Cardiac muscle cell (in vitro differentiated cells and primary cell): ENCODE data around the gene NBAS. TPM values are rescaled to one million over a fixed set of nuclear protein-coding genes. Genes with fewer than 3 reads are reported as not detected.

Experiments used
- DNase-seq, 2 donors: peaks; one replicate each; pipeline versions ENCODE4 v3.0.0 to v3.0.0-alpha.2; 2010 to 2017; ENCODE audit warnings: low read depth in 1 of 2, low spot score in 1 of 2
- H3K27ac ChIP-seq: fragments of 200-600 bp; sonication (generic); 2 replicates; pipeline ENCODE4 v1.5.1; 2016
- H3K27me3 ChIP-seq: fragments of 200-600 bp; sonication (generic); 2 replicates; pipeline ENCODE4 v1.6.0; 2016; ENCODE audit warnings: control low read depth
- H3K36me3 ChIP-seq: fragments of 200-600 bp; sonication (generic); 2 replicates; pipeline ENCODE4 v1.5.1; 2016; ENCODE audit warnings: control low read depth
- H3K4me1 ChIP-seq: fragments of 200-600 bp; sonication (generic); 2 replicates; pipeline ENCODE4 v1.8.1; 2017; ENCODE audit warnings: low read depth, mild to moderate bottlenecking, mixed run types
- H3K4me3 ChIP-seq: fragments of 200-600 bp; sonication (generic); 2 replicates; pipeline ENCODE4 v1.5.1; 2016; ENCODE audit warnings: mild to moderate bottlenecking
- H3K9me3 ChIP-seq: fragments of 200-600 bp; sonication (generic); 2 replicates; pipeline ENCODE4 v1.5.1; 2017; ENCODE audit warnings: low read depth, mild to moderate bottlenecking, control low read depth
- polyA plus RNA-seq: library from polyadenylated mRNA; unstranded; fragments of >200 nt; fragmentation: Nextera tagmentation; extraction: Ambion mirVana; gene quantifications from 2 replicates; pipeline ENCODE4 v1.2.1, GENCODE V29; 2016
- total RNA-seq: library from RNA; depleted of rRNA; stranded (reverse); fragments of >200 nt; gene quantifications from 2 replicates; pipeline ENCODE4 v1.2.3, GENCODE V29; 2016
- TF ChIP-seq, protein P1 (sequence below): IDR thresholded peaks from 2 replicates; pipeline ENCODE4 v1.5.1; 2012; ENCODE audit warnings: low read depth, mild to moderate bottlenecking, low read length

NBAS gene
- total and polyA plus RNA-seq, 2 experiments from 2014 or later, result 32.4 to 74.8 TPM

DNA sequence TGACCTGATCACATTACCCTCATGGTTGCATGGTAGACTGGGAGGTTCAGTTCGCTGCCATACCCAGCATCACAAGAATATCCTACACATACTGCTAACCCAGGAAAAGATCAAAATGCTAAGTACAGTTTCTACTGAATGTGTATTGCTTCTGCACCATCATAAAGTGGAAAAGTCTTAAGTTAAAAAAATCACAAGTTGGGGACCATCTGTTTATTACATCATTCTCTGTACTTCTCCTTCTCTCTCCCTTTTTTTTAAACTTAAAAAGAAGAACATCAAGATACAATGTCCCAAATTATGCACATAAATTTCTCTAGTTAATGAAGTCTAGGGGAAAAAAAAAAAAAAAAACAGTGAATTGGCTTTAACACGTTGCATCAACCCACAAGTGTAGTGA is 43.3 kb downstream of the NBAS start:
- TF ChIP-seq, protein P1, sequence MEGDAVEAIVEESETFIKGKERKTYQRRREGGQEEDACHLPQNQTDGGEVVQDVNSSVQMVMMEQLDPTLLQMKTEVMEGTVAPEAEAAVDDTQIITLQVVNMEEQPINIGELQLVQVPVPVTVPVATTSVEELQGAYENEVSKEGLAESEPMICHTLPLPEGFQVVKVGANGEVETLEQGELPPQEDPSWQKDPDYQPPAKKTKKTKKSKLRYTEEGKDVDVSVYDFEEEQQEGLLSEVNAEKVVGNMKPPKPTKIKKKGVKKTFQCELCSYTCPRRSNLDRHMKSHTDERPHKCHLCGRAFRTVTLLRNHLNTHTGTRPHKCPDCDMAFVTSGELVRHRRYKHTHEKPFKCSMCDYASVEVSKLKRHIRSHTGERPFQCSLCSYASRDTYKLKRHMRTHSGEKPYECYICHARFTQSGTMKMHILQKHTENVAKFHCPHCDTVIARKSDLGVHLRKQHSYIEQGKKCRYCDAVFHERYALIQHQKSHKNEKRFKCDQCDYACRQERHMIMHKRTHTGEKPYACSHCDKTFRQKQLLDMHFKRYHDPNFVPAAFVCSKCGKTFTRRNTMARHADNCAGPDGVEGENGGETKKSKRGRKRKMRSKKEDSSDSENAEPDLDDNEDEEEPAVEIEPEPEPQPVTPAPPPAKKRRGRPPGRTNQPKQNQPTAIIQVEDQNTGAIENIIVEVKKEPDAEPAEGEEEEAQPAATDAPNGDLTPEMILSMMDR, result no peak
- no peak for DNase-seq
- H3K9me3 ChIP-seq, result no peaks in the 10 kb centered on the region
- H3K4me3 ChIP-seq, result no peak overlapping the region
- no peak overlapping the region for H3K27ac ChIP-seq
- peaks cover 2% of the 10 kb centered on the region for H3K36me3 ChIP-seq
- no peaks in the 10 kb centered on the region for H3K4me1 ChIP-seq
- no peaks in the 10 kb centered on the region for H3K27me3 ChIP-seq

DNA sequence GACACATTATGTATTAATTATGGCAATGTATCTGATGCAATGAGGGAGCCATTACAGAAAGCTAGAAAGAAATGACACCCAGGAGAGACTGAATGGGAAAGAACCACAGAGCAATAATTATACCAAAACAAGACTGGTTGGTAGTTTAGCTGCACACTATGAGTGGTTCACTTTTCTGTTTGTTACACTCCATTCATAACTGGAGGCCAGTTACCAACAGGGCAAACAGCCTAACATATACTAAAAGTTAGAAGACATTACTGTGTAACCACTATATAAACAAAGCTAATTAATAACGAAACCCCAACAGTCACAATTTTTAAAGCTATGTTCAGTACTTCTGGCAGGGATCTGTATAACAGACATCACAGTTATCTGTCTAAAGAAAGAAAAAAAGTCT is 49.4 kb downstream of the NBAS start:
- TF ChIP-seq, protein P1, result no peak
- Histone ChIP-seq H3K27ac (no peak overlapping the region), H3K36me3 (peaks cover 9% of the 10 kb centered on the region), H3K4me1 (no peaks in the 10 kb centered on the region), H3K9me3 (no peaks in the 10 kb centered on the region), H3K4me3 (no peak overlapping the region), H3K27me3 (no peaks in the 10 kb centered on the region)
- DNase-seq, result no peak

DNA sequence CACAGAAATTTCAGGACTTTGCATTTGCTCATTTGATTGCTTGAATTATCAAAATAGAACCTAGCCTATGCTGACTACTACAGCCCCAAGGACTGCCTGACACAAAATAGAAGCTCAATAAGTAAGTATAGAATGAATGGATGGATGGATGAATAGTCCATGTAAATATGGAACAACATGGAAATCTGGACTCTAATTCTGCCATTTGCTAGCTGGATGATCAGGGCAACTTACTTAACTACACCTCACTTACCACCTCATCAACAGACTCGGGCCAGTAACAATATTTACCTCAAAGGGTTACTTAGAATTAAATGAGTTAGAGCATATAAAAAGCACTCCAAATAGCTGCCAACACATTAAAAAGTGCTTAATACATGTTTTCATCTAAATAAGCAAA is 50.6 kb downstream of the NBAS start:
- H3K27ac ChIP-seq, result no peak overlapping the region
- no peaks in the 10 kb centered on the region for H3K4me1 ChIP-seq
- H3K36me3 ChIP-seq, result peaks cover 9% of the 10 kb centered on the region
- H3K9me3 ChIP-seq, result no peaks in the 10 kb centered on the region
- TF ChIP-seq, protein P1, result no peak
- H3K27me3 ChIP-seq, result no peaks in the 10 kb centered on the region
- DNase-seq, result no peak
- H3K4me3 ChIP-seq, result no peak overlapping the region

DNA sequence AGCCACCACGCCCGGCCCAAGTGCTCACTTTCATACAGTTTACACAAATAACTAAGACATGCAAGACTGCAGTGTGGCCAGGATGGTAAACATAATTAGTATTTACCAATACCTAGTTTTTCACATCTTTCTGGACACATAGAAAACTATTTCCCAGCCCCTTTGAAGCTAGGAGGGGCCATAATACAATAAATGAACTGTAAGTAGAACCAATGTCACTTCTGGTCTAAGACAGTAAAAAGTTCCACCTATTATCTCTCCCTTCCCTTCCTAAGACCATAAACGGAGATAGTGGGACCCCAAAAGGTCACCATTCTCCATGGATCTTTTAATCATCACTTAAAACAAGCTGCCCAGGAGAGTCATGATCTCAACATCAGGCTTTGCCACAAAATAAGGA is 51.0 kb downstream of the NBAS start:
- TF ChIP-seq, protein P1, result no peak
- DNase-seq, result no peak

DNA sequence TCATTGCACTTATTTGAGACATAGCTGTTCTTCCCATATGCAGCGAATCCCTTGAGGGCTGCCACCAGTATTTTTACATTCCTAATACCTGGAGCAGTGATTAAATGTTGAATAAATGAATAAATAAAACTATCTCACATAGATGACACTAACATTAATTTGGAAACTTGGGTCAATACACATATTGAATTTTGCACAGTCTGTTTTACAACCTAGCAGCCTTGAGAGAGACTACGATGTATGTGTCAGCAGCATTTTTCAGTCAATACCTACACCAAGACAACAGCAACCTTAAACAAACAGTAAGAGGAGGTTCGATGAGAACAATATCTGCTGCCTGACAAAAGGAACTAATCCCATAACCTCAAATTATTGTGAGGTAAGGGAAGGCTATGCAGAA is 53.4 kb downstream of the NBAS start:
- Histone ChIP-seq H3K36me3 (peaks cover 7% of the 10 kb centered on the region), H3K4me3 (no peak overlapping the region), H3K27ac (no peak overlapping the region), H3K9me3 (no peaks in the 10 kb centered on the region), H3K27me3 (no peaks in the 10 kb centered on the region), H3K4me1 (no peaks in the 10 kb centered on the region)
- DNase-seq, result no peak
- TF ChIP-seq, protein P1, result no peak

More for the DNA sequence above, 51.0 kb downstream of the NBAS start:
- Histone ChIP-seq H3K4me3 (no peak overlapping the region), H3K4me1 (no peaks in the 10 kb centered on the region), H3K36me3 (peaks cover 9% of the 10 kb centered on the region), H3K27me3 (no peaks in the 10 kb centered on the region), H3K9me3 (no peaks in the 10 kb centered on the region), H3K27ac (no peak overlapping the region)

DNA sequence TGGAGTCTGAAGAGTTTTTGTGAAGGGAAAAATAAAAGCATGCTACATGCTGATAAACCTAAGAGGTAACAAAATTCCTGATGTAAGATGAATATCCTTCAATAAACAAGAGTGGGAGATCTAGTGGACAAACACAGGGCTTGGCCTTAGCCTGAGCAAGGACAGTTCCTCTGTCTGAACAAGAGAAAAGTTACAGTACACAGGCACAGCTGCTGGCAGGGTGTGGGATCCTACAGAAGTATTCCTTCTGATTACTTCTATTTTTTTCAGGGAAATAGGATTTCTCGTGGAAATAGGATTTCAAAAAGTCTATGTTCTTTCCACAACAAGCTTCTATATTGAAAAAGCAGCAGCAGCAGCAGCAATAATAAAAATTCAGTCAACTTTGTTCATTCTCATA is 54.1 kb downstream of the NBAS start:
- DNase-seq, result no peak
- no peaks in the 10 kb centered on the region for H3K27me3 ChIP-seq
- peaks cover 7% of the 10 kb centered on the region for H3K36me3 ChIP-seq
- no peaks in the 10 kb centered on the region for H3K9me3 ChIP-seq
- H3K27ac ChIP-seq, result no peak overlapping the region
- no peaks in the 10 kb centered on the region for H3K4me1 ChIP-seq
- no peak overlapping the region for H3K4me3 ChIP-seq
- TF ChIP-seq, protein P1, result no peak
